Measurements from ENCODE around the gene EIF6. TPM values are rescaled to one million over a fixed set of nuclear protein-coding genes. Genes with fewer than 3 reads are reported as not detected.
A peak's percentile ranks its signal among the peaks of the same experiment; 100 is the strongest.

The EIF6 gene
- total RNA-seq, 3 donors from 2014 or later (not counting 1 experiment from before 2014, with no cell fraction given): 73.9 to 81.4 (median 79.0) TPM

GRCh38 chr20:35279040-35279439 lies 5.5 kb downstream of the EIF6 start:
- Mint-ChIP-seq H3K4me1 (peaks cover 16 to 44% of the 10 kb centered on the region in 2 donors), H3K9me3 (no peaks in the 10 kb centered on the region), H3K36me3 (no peaks in the 10 kb centered on the region), H3K27ac (peak overlapping the region; percentile 97 to 100), H3K27me3 (ENCODE audit: low read depth in 2 of 2) (no peaks in the 10 kb centered on the region), H3K4me3 (peak overlapping the region; percentile 81)
- Histone ChIP-seq H3K4me1 (ENCODE audit: control insufficient read depth, insufficient read depth, low read length) (peaks cover 39% of the 10 kb centered on the region), H3K27me3 (ENCODE audit: control insufficient read depth, insufficient read depth, low read length) (no peaks in the 10 kb centered on the region), H3K9me3 (ENCODE audit: control insufficient read depth, insufficient read depth, low read length) (no peaks in the 10 kb centered on the region), H3K4me3 (ENCODE audit: low read length) (no peak overlapping the region), H3K36me3 (ENCODE audit: control insufficient read depth, insufficient read depth, low read length) (peaks cover 32% of the 10 kb centered on the region), H3K27ac (ENCODE audit: low read length) (peak overlapping the region; percentile 95)
- TF ChIP-seq, protein P1, sequence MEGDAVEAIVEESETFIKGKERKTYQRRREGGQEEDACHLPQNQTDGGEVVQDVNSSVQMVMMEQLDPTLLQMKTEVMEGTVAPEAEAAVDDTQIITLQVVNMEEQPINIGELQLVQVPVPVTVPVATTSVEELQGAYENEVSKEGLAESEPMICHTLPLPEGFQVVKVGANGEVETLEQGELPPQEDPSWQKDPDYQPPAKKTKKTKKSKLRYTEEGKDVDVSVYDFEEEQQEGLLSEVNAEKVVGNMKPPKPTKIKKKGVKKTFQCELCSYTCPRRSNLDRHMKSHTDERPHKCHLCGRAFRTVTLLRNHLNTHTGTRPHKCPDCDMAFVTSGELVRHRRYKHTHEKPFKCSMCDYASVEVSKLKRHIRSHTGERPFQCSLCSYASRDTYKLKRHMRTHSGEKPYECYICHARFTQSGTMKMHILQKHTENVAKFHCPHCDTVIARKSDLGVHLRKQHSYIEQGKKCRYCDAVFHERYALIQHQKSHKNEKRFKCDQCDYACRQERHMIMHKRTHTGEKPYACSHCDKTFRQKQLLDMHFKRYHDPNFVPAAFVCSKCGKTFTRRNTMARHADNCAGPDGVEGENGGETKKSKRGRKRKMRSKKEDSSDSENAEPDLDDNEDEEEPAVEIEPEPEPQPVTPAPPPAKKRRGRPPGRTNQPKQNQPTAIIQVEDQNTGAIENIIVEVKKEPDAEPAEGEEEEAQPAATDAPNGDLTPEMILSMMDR (IDR thresholded peaks at IDR 0.05): no peak
- no peak for DNase-seq
- intact Hi-C loops (cut with micrococcal nuclease): no loop called here
- WGBS (ENCODE audit: insufficient coverage): 97% methylated on average over 5 of the region's 5 CpGs
- ATAC-seq: no peak

GRCh38 chr20:35277531-35278395 lies 6.8 kb downstream of the EIF6 start, which contains the start of gene MMP24OS:
TSS of gene MMP24OS (minus strand) at chr20:35278122. CDS start at chr20:35277929, 193 bp downstream.
- Histone ChIP-seq H3K9me3 (ENCODE audit: control insufficient read depth, insufficient read depth, low read length) (no peaks in the 10 kb centered on the region), H3K27me3 (ENCODE audit: control insufficient read depth, insufficient read depth, low read length) (no peaks in the 10 kb centered on the region), H3K36me3 (ENCODE audit: control insufficient read depth, insufficient read depth, low read length) (peaks cover 32% of the 10 kb centered on the region), H3K4me1 (ENCODE audit: control insufficient read depth, insufficient read depth, low read length) (peaks cover 29% of the 10 kb centered on the region), H3K4me3 (ENCODE audit: low read length) (peak within 1 kb of the TSS; percentile 67), H3K27ac (ENCODE audit: low read length) (peak within 1 kb of the TSS; percentile 95)
- intact Hi-C loops (cut with micrococcal nuclease): no loop called here
- H3K4me3 Mint-ChIP-seq: peak within 1 kb of the TSS; percentile 95
- no peaks in the 10 kb centered on the region for H3K9me3 Mint-ChIP-seq
- DNase-seq (peak; percentile 80 to 95), ATAC-seq (peak; percentile 85 to 94 (median 85))
- peaks cover 16 to 33% of the 10 kb centered on the region in 2 donors for H3K4me1 Mint-ChIP-seq
- TF ChIP-seq, protein P1 (IDR thresholded peaks at IDR 0.05): no peak
- H3K36me3 Mint-ChIP-seq: no peaks in the 10 kb centered on the region
- no peaks in the 10 kb centered on the region for H3K27me3 Mint-ChIP-seq (ENCODE audit: low read depth in 2 of 2)
- under 1% methylated on average over 76 of the region's 76 CpGs for WGBS (ENCODE audit: insufficient coverage)
- H3K27ac Mint-ChIP-seq: peak within 1 kb of the TSS; percentile 97 to 100

DNA sequence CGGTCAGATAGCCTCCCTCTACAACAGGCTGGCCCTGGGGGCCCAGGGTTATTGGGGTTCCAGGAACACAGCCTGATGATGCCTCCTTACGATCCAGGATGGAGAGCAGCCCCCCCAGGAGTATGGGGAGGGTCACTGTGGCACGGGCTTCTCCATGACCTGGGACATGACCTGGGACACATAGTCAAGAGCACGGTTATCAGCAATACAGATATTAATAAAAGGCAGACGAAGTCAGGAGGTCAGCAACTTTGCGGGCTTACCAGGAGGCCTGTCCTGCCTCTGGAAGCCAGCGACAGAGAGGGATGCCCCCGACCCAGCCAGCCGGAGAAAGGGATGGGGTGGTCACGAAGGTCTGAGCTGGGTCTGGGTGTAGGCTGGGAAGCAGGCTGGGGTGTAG lies 7.4 kb downstream of the EIF6 start:
- H3K36me3 Mint-ChIP-seq: no peaks in the 10 kb centered on the region
- H3K27ac Mint-ChIP-seq: peak overlapping the region; percentile 97 to 100
- no peaks in the 10 kb centered on the region for H3K27me3 Mint-ChIP-seq (ENCODE audit: low read depth in 2 of 2)
- peaks cover 16 to 33% of the 10 kb centered on the region in 2 donors for H3K4me1 Mint-ChIP-seq
- ATAC-seq (no peak), DNase-seq (no peak)
- TF ChIP-seq, protein P1 (IDR thresholded peaks at IDR 0.05): no peak
- peak overlapping the region; percentile 67 for H3K4me3 ChIP-seq (ENCODE audit: low read length)
- 3% methylated on average over 9 of the region's 10 CpGs for WGBS (ENCODE audit: insufficient coverage)
- no peaks in the 10 kb centered on the region for H3K9me3 Mint-ChIP-seq
- H3K27ac ChIP-seq (ENCODE audit: low read length): peak overlapping the region; percentile 95
- H3K27me3 ChIP-seq (ENCODE audit: control insufficient read depth, insufficient read depth, low read length): no peaks in the 10 kb centered on the region
- peaks cover 30% of the 10 kb centered on the region for H3K36me3 ChIP-seq (ENCODE audit: control insufficient read depth, insufficient read depth, low read length)
- peak overlapping the region; percentile 95 for H3K4me3 Mint-ChIP-seq
- H3K9me3 ChIP-seq (ENCODE audit: control insufficient read depth, insufficient read depth, low read length): no peaks in the 10 kb centered on the region
- peaks cover 29% of the 10 kb centered on the region for H3K4me1 ChIP-seq (ENCODE audit: control insufficient read depth, insufficient read depth, low read length)
- intact Hi-C loops (cut with micrococcal nuclease): no loop called here
